22Rv1 (cell line): Measurements from ENCODE around the gene ATG7.

Source experiments
- H3K27ac ChIP-seq: fragments of 450-650 bp; 2 replicates; pipeline ENCODE4 v1.5.1; 2017
- CTCF ChIP-seq: fragments of 450-650 bp; IDR thresholded peaks from 2 replicates; pipeline ENCODE4 v1.5.1; 2017; ENCODE audit warnings: mild to moderate bottlenecking
- ZFX ChIP-seq: fragments of 450-650 bp; IDR thresholded peaks from 2 replicates; pipeline ENCODE4 v1.6.1; 2017; ENCODE audit warnings: antibody characterized with exemption, borderline replicate concordance

ATG7 gene

DNA sequence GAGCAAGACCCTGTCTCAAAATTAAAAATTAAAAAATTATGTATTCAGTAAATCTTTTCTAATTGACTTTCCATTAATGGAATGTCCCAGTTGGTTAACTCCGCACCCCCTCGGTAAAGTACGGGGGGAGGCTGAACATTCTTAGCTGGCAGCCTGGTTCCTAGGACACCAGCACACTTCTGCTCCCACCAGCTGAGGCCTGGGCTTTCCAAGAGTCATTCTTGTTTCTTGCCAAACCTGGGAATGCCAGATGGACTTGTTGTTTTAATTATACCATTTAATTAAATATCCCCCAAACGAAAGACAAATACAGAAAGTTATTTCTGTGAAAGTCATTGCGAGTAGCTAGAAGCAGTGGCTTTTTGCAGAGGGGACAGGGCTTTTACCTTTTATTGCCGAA, 192.2 kb downstream of the ATG7 start:
- no peak for TF ChIP-seq ZFX
- TF ChIP-seq CTCF, result no peak
- H3K27ac ChIP-seq, result no peak overlapping the region

GRCh38 chr3:11465744-11466616, 193.8 kb downstream of the ATG7 start:
- TF ChIP-seq CTCF (no peak), ZFX (no peak)
- H3K27ac ChIP-seq, result no peak overlapping the region

DNA sequence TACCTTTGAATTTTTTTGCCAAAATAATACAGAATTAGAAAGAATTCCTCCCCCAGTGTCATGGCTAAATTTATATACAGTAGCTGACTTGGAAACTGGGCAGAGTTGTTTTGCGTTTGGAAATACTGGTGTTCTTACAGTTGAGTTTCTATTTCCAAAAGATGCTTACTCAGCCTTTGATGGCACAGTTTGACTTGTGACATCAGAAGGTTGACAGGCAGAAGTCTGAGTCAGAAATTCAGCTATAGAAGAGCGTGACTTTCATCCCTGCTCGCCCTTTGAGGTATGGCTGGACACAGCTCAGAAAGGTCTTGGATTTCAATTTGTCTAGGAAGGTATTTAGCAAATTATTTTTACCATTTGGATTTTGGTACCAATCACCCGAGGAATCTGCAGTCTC, 195.7 kb downstream of the ATG7 start:
- TF ChIP-seq CTCF, result no peak
- TF ChIP-seq ZFX, result no peak
- H3K27ac ChIP-seq, result no peak overlapping the region

DNA sequence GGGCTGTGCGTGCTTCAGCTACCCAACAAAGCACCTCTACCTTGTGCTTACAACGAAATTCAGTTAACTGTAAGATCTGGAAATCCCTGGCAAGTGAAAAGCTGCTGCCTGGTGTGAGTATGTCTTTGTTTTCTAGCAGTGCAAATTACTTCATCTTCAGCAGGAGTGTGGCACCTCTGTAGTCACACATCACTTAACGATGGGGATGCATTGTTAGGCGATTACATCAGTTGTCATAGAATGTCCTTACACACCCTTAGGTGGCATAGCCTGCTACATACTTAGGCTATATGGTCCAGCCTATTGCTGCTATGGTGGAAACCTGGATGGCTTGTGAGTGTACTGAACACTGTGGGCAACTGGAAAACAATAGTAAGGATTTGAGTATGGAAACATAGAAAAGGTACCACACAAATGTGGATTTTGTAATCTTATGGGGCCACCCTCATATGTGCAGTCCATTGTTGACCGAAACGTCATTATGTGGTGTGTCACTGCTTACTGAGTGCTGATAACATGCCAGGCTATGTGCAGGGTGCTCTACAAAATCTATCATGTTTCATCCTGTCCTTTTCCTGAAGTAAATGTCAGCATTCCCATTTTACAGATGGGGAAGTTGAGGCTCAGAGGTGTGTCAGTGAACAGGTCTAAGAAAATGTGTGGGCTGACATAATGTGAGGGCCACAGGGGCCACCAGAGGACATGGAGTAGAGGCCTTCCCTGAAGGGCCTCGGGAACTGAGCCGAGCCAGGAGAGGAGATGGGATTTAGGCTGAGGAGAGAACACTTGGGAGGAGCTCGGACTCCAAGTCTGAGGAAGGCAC, 198.0 kb downstream of the ATG7 start:
- no peak overlapping the region for H3K27ac ChIP-seq
- TF ChIP-seq ZFX, result no peak
- no peak for TF ChIP-seq CTCF

GRCh38 chr3:11475324-11475723, 203.1 kb downstream of the ATG7 start:
- no peak overlapping the region for H3K27ac ChIP-seq
- TF ChIP-seq ZFX (no peak), CTCF (no peak)

DNA sequence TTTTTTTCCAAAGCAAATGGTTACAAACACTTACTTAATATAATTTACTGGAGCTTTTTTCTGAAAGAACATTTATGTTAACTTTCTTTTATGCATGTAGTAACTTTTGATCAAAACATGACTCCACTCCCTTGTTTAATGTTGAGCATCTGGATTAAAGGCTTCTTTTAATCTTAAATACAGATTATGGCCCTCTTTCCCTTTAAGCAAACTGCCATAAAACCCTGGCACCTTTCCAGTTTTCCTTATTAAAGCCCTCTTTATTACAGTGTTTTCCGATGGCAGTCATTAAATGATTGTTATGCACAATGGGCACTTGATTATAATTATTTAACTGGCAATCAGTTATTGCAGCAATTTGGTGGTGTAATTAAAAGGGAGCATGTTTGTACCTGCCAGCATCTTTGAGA, 204.5 kb downstream of the ATG7 start:
- TF ChIP-seq CTCF, result no peak
- no peak for TF ChIP-seq ZFX
- peak overlapping the region; percentile 38 for H3K27ac ChIP-seq
